Esophagus squamous epithelium (tissue), 4 donors: ENCODE results near the gene TANC1.

ENCODE experiments used
- POLR2A ChIP-seq, 4 donors: fragments of 450-650 bp; IDR thresholded peaks; one replicate each; pipeline ENCODE4 v1.6.1; 2017; ENCODE audit warnings: antibody characterized with exemption in 4 of 4, mild to moderate bottlenecking in 4 of 4, moderate library complexity in 3 of 4
- TF ChIP-seq, protein P1 (sequence below), 6 experiments: fragments of 450-650 bp in 4 of 6; fragments of 200-600 bp in 2 of 6; sonication (generic) in 2 of 6; IDR thresholded peaks; one replicate each; pipeline ENCODE4 v1.5.1; 2016 to 2019; ENCODE audit warnings: antibody characterized with exemption in 6 of 6, mild to moderate bottlenecking in 4 of 6, moderate library complexity in 4 of 6

DNA sequence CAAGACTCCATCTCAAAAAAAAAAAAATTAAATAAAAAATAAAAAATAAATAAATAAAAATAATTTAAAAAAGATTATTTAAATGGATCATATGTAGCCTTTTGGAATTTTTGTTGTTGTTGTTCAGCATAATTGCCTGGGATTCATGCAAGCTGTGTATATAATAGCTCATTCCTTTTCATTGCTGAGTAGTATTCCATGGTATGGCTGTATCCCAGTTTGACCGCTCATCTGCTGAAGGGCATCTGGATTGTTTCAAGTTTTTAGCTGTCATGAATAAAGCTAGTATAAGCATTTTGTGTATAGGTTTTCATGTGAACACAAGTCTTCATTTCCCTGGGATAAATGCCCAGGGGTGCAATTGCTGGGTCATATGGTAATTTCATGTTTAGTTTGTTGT, 6.4 kb upstream of the TANC1 start:
- TF ChIP-seq, protein P1, sequence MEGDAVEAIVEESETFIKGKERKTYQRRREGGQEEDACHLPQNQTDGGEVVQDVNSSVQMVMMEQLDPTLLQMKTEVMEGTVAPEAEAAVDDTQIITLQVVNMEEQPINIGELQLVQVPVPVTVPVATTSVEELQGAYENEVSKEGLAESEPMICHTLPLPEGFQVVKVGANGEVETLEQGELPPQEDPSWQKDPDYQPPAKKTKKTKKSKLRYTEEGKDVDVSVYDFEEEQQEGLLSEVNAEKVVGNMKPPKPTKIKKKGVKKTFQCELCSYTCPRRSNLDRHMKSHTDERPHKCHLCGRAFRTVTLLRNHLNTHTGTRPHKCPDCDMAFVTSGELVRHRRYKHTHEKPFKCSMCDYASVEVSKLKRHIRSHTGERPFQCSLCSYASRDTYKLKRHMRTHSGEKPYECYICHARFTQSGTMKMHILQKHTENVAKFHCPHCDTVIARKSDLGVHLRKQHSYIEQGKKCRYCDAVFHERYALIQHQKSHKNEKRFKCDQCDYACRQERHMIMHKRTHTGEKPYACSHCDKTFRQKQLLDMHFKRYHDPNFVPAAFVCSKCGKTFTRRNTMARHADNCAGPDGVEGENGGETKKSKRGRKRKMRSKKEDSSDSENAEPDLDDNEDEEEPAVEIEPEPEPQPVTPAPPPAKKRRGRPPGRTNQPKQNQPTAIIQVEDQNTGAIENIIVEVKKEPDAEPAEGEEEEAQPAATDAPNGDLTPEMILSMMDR (IDR thresholded peaks at IDR 0.05): no peak
- no peak for TF ChIP-seq POLR2A (IDR thresholded peaks at IDR 0.05)
